HG03103 (cell line): Measurements from ENCODE around the gene DGKQ.

ENCODE experiments used
- ATAC-seq: cut with Tn5 transposase; IDR thresholded peaks from one replicate; pipeline ENCODE4 v1.9.1; 2021; ENCODE audit warnings: low read depth; ENCODE audit not compliant: unreplicated experiment

DGKQ gene

DNA sequence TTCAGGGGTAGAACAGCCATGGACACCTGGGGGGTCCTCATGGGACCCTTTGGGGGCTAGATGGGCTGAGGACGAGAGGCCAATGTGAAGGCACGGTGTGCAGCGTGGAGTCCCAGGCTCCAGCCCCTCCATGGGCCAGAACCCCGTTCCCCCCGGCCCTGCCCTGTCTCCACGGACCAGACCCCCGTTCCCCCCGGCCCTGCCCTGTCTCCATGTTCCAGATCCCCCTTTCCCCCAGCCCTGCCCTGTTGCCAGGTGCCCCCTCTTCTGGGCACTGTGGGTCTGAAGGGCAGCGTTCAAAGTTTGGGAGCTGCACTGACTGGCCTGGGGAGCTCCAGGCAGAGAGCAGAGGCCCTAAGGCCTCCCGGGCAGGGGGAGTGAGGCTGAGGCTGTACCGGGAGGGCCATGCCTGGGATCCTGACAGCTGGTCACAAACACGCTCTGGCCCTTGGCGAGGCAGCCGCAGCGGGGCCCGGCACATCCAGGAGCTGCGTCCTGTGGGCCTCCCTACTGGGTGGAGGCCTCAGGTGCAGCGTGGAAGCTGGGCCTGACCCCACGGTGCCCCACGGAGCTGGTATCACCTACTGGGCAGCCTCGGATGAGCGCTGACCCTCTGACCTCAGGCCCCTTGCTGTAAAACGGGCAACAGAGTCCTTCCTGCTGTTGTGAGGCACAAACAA lies 8.9 kb downstream of the DGKQ start:
- no peak for ATAC-seq

DNA sequence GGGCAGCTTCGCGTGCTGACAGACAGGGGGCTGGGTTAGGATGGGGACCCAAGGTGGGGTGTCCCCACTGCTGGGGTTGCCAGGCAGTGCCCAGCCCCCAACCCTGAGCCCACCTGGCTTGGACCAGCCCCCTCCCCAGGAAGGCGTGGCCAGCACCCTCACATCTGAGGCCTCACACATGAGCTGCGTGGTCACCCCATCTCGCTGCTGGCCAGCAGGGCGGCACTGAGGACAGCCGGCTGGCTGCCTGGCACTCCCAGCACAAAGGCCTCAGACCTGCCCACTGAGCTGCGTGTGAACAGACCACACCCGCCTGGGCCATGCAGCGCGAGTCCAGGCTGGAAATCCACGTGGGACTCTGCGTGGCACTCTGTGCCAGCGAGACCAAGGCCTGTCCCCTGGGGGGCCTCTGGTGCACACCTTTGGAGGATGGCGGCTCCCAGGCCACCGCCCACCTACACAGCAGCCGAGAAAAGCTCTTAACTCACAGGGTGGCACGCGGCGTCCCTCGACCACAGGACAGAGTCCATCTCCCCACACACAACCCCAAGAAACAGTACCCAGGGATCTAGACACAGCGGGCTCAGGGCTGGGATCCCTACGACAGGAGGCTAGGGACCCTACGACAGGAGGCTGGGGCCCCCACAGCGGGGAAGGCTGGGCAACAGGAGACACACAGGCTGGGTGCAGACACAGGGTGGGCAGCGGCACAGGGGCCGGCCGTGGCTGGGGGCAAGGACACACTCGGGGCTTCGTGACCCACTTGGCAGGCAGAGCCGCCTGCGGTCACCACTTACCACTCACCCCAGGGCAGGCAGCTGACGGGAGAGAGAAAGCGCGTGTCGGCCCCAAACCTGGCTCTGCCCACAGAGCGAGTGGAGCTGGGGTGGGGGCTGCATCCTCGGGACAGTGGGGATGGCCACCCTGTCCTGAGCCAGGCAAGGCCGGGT lies 9.8 kb downstream of the DGKQ start:
- ATAC-seq, result no peak

DNA sequence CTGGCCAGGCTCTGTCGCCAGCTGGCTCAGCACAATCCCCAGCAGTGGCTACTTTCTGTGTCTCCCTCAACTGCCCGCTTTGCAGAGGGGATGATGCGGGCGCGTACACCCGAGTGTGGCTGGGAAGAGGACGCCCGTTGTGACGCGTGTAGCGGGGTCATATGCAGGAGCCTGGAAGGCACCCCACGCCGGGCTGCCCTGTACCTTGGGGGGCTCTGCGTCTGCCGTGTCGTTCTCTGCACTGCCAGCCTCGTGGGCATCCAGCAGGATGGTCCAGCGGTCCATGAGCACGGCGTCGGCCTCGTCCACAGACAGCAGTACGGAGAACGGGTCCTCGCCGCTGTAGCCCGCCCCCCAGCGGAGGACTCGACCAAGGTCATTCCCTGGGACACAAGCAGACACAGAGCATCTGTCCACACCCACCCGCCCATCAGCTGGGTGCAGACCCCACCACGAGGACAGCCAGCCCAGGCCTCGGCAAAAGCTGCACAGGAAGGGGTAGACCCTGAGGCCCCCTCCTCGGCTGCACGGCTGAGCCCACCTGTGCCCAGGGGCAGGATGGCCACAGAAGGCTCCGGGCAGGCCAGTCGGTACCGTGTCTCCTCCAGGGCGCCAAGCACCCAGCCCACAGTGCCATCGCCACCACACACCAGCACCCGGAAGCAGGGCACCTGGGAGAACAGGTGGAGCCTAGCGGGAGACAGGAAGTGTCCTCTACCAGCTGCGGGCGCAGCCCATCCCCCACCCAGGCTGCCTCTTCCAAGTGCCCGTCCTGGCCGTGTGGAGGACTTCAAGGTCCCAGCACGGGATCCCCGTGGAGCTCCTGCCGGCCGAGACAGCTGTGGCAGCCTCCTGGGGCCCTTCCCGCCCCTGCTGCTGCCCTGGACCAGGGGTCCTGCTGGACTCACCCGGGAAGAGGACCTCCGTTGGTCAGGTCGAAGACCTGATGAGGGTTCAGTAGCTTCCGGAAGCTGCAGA lies 10.8 kb downstream of the DGKQ start:
- no peak for ATAC-seq

DNA sequence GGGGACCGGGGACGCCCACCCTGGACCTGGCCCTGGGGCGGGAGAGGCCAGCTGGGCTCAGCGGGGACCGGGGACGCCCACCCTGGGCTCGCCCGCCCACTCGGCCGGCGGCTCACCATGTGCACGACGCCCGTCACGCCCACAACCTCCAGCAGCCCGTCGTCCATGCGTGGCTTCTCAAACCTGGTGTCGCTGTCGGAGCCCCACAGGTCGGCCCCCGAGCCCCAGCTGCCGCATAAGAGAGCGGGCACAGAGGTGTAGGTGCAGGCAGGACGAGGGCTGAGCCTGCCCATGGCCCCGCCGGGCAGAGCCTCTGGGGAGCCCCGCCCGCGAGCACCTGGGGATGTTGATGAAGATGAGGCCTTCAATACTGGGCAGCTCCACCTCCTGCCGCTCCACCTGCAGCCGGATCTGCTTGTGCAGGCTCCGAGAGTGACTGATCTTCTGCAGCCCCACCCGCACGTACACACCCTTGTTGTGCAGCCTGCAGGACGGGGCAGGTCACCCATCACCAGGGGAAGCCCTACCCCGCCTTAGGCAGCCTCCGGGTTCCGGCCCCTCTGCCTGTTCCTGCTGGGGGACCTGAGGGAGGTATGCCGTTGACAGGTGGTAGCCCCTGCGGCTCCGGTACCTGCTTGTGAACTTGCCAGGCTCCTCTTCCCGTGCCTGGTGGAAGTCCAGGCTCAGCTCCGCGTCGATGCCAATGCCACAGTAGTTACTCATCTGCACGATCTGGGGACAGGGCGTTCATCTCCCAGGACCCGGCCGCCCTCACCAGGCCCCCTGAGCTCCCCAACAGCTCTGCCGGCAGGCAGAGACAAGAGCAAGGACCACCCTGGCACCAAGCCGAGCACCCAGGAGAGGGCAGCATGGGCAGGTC lies 11.8 kb downstream of the DGKQ start:
- ATAC-seq, result no peak

DNA sequence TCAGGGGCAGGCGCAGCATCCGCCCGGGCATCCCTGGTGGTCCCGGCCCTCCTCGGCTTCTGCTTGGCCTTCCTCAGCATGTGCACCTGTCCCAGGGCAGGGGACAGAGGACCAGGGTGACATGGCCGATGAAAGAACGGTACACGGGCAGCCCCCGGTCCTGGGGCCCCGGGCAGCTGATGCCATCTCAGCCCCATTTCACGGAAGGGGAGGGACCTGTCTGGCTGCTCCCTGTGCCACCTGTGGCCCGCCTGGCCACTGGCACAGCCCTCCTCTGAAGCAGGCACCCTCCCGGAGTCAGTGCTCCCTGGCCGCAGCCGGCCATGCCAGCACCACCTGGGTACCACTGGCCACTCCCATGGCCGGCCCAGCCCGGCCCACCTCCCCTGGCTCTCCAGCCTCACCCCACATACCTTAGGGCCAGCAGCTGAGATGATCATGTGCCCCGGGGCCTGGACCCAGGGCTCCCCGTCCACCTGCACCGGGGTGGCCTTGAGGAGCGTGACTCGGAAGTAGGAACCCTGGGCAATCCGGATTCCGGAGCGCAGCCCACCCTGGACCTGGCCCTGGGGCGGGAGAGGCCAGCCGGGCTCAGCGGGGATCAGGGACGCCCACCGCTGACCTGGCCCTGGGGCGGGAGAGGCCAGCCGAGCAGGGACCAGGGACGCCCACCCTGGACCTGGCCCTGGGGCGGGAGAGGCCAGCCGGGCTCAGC lies 12.6 kb downstream of the DGKQ start:
- no peak for ATAC-seq

DNA sequence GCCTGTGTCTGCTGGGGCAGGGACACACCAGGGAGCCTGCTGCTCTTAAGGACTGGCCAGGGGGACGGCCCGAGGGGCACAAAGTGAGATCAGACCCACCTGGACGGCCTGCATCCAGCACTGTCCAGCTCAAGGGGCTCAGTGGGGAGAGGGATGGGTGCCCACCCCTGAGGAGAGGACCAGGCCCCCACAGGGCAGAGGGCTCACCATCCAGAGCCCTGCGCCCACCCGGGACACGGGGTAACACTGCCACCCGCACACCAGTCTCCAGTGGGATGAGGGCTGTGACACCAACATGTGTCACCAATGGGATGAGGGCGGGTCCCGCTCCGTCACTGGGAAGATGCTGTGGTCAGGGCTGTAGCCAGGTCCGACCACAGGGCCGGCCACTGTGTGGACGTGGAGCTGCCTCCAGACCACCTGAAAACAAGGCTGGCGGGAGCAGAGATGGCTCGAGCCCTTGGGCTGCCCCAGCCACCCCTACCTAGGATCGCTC lies 13.2 kb downstream of the DGKQ start:
- no peak for ATAC-seq

DNA sequence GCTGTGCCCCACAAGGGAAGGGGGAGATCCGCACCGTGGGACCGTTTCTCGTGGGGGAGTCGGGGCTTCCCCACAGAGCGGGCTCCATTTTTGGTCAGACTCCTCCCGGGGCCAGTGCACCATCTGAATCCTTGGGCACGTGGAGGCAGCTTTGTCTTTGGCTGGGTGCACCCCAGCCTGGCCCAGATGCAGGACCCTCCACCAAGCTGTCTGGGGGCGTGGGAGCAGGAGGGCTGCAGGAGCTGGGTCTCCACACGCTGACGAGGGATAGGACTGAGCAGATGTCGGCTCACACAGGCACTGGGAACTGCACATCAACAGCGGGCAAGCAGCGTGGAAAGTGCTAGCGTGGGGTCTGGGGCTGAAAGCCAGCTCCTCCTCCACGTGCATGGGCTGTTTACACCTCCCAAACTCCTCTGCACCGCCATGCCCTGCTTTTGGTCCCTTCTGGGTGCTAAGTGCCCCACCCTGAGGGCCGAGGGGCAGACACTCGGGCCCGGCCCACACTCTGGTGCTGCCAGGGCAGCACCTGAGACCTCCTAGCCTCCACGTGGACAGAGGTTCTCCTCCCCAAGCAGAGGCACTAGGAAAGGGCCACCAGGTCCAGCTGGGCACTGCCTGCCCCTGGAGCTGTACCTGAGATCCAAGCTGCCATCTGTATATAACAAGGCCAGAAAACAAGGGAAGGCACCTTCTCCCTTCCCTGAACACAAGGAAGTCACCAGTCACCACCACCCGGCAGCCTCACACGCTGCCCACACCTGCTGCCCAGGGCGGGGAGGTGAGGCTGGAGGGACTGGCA lies 13.8 kb downstream of the DGKQ start:
- no peak for ATAC-seq

DNA sequence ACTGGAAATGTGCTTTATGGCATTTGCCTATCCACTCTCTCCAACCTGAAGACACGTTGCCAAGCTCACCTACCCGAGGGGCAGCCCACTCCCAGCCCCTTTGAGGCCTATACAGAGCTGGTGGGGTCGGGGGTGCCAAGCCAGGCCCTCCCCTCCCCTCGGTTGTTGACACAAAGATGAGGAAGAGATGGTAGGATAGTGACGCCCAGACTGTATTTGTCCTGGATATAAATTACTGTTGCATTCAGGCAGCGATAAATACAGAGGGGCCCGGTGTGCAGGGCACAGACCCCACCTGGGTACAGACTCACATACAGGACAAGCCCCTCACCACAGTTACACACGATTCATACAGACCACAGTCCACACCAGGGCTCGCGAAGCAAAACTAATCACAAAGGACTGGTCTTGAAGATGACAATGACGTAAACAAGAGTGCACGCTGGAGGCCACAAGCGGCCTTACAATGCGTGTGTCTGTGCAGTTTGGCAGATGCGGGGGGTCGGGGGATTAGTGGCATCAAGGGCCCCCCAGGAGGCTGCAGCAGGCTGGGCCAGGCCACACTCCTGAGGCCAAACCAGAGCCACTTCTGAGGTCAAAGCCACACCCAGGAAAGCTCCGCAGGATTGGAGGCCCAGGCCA lies 14.6 kb downstream of the DGKQ start:
- no peak for ATAC-seq

DNA sequence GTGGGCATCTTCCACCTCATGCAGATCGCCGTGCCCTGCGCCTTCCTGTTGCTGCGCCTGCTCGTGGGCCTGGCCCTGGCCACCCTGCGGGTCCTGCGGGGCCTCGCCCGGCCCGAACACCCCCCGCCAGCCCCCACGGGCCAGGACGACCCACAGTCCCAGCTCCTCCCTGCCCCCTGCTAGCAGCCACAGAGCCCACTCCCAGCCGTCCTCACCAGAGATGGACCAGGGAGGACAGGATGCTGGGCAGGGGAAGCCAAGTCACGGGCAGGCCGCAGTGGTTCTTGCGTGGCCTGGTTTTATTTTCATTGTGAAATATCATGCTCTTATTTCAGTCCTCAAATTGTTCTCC lies 15.1 kb downstream of the DGKQ start:
- ATAC-seq, result no peak

DNA sequence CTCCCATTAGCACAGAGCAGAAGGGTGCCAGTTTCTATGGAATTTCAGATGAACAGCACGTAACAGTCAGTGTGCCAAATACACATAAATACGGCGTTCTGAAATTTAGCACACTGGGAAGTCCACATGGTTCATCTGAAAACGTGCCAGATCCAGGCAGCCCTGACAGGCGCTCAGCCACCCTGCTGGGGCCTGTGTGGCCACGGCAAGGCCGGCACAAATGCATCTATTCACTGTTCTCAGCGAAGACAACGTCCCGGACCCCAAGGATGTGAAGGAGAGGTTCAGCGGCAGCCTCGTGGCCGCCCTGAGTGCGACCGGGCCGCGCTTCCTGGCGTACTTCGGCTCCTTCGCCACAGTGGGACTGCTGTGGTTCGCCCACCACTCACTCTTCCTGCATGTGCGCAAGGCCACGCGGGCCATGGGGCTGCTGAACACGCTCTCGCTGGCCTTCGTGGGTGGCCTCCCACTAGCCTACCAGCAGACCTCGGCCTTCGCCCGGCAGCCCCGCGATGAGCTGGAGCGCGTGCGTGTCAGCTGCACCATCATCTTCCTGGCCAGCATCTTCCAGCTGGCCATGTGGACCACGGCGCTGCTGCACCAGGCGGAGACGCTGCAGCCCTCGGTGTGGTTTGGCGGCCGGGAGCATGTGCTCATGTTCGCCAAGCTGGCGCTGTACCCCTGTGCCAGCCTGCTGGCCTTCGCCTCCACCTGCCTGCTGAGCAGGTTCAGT lies 15.6 kb downstream of the DGKQ start:
- no peak for ATAC-seq

DNA sequence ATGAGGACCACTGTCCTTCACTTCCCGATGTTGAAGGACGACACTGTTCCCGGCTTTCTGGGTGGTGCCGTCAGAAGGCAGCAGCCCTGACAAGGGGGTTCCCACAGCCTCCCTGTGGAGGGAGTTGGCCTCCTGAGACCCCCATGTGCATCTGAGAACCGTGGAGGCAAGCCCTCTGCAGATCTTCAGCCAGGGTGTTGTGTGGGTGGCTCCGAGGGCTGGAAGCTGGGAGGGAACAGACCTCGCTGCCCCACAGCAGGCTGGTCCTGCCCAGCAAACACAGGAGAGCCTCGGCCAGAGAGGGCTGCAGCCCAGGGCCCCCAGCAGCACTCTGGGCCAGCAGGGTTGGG lies 16.2 kb downstream of the DGKQ start:
- no peak for ATAC-seq

DNA sequence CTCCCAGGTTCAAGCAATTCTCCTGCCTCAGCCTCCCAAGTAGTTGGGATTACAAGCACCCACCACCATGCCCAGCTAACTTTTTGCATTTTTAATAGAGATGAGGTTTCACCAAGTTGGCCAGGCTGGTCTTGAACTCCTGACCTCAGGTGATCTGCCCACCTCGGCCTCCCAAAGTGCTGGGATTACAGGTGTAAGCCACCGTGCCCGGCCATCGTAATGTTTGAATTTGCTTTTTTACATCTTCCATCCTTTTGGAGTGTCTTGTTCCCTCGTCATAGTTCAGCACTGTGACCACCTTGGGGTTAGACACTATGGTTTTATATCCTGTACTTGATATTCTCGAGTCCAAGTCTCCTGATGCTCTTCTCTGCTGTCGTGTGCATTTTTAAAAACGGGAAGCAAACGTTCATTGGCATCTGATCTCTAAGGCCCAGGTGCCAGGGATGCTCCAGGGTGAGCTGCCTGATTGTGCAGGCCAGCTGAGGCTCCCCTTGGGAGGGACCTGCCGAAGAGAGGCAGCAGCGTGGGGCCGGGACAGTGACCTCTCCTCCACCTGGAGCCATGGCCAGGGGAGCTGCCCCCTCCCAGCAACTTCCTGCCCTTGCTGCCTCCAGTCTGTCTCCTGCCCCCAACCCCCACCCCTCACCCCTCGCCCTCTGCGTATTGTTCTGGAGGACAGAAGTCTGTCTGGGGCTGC lies 16.7 kb downstream of the DGKQ start:
- no peak for ATAC-seq

DNA sequence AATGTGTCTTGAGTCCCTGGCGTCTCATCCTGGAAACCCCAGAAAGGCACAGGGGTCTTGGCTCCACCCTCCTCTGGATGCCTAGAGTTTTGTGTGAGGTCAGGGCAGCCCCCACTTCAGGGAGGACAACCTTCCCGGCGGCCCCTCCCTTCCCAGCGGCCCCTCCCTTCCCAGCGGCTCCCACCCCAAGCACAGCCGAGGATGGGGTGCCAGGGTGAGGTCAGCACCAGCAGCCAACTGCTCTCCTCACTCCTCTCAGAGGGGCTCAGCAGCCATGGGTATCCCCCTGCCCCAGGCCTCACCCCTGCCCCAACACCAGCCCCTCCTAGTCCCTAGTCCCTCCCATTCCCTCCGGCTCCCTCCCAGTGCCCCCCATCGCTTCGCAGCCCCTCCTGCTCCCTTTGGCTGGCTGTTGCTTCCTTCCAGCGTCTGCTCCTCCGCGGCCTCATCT lies 17.4 kb downstream of the DGKQ start:
- no peak for ATAC-seq

DNA sequence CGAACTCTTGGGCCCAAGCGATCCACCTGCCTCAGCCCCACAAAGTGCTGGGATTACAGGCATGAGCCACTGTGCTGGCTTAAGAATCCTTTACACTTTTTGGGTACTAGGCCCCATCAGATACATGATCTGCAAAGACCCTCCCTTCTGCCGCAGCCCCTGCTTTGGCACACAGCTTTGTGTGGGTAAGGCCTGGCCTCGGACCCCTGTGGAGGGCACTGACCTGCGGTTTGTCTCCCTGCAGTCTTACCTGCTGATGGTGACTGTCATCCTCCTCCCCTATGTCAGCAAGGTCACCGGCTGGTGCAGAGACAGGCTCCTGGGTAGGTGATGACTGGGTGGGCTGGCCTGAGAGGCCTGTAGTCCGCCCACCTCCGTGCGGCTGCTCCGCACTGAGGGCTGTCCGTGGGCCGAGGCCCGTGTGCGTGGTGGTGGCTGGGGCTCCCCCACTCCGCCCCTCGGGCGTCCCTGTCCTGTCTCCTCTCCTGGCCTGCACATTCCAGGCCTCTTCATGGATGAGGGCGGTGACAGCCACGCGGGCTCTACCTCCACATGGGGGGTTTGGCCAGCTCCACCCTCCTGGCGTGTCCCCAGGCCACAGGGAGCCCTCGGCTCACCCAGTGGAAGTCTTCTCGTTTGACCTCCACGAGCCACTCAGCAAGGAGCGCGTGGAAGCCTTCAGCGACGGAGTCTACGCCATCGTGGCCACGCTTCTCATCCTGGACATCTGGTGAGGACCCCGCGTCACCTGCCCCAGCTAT lies 18.0 kb downstream of the DGKQ start:
- no peak for ATAC-seq

DNA sequence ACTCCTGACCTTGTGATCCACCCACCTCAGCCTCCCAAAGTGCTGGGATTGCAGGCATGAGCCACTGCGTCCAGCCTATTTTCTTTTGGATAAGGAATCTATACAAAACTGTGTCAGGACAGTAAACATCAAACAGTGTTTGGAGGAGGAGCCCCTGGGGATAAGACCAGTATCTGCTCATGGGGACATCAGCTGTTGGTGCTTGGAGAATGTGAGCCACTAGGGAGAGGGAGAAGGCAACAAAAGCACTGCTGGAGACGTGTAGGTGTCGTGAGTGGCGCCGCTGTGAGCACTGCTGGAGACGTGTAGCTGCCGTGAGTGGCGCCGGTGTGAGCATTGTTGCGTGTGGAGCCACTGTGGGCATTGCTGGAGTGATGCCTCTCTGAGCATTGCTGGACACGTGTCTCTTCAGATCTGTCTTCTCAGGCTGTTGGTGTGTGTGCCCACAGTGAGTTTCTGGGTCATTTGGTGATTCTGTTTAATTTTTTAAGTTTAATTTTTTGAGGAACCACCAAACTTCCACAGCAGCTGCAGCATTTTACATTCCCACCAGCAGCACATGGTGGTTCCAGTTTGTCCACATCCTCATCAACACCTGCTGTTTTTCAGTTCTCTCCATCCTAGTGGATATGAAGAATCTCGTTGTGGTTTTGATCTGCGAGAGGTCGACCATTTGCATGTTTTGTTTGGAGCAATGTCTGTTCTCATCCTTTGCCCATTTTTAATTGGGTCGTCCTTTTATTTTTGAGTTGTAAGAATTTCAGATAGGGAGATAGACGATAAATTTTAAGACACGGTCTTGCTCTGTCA lies 19.0 kb downstream of the DGKQ start:
- ATAC-seq, result no peak
